Fibroblast of peridontal ligament (primary cell): ENCODE results near the gene ENTPD3.
"Not testable (repeated sequence)": the region's sequence is repeated elsewhere in the genome, so short reads cannot be mapped to it uniquely, and the experiment has no call there.

Experiments used
- DNase-seq: peaks from one replicate; pipeline ENCODE4 v3.0.0-alpha.2; 2010; ENCODE audit errors: extremely low read depth

ENTPD3 gene

GRCh38 chr3:40460481-40460880, 73.5 kb downstream of the ENTPD3 start:
- DNase-seq = not testable (repeated sequence)

DNA sequence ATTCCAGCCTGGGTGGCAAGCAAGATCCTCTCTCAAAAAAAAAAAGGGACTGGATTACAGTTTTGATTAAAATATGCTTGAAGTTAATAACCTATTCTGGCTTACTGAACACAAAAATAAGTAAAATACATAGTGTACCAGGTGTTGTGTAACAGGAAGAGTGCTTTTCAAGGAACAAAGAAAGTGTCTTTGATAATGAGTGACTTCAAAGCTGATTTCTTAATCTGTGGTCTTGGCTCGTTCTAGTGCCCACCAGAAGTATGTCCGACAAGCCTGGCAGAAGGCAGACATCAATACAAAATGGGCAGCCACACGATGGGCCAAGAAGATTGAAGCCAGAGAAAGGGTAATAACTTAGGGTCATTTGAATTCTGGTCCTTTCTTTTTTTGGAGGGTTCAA, 74.2 kb downstream of the ENTPD3 start:
- DNase-seq = no peak

GRCh38 chr3:40462838-40463237, 75.9 kb downstream of the ENTPD3 start:
- DNase-seq = not testable (repeated sequence)

DNA sequence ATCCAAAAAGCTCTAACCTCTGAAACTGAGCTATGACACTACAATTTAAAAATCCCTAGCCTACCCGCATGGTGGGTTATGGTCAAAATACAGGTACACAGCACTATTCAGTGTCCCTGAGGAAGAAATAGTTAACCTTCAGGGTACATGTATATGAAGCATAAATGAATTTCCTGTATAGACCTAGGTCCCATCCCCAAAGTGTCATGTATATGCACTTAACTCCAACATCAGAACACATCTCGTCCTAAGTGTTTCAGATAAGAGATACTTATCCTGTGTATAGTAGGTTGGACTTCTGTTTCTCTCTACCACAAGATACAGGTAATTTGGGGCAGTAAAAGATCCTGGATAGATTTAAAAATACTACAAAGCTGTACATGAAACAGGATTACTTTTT, 76.6 kb downstream of the ENTPD3 start:
- DNase-seq = no peak

GRCh38 chr3:40464339-40465110, 77.5 kb downstream of the ENTPD3 start:
- DNase-seq = no peak

- DNase-seq = no peak
Observed at GRCh38 chr3:40465111-40465407, 78.1 kb downstream of the ENTPD3 start.

GRCh38 chr3:40465456-40465855, 78.5 kb downstream of the ENTPD3 start:
- DNase-seq = no peak

- DNase-seq = no peak
Observed at GRCh38 chr3:40468018-40468417, 81.0 kb downstream of the ENTPD3 start.

DNA sequence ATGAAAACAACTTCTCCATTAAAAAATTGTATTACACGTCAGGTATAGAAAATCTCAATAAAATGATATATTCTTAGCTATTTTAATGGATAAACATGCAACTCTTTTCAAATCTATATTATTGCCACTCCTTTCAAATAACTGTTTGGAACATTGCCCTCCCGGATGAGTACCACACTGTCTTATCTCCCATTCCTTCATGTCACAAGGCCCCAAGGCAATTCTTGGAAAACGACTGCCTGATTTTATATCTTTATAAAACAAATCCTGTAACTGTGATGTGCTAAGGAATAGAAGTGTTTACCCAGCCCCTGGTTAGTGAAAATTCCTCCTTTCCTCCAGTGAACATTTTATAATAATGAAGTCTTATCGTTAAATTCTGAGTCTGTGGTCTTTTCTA, 83.7 kb downstream of the ENTPD3 start:
- DNase-seq = no peak

DNA sequence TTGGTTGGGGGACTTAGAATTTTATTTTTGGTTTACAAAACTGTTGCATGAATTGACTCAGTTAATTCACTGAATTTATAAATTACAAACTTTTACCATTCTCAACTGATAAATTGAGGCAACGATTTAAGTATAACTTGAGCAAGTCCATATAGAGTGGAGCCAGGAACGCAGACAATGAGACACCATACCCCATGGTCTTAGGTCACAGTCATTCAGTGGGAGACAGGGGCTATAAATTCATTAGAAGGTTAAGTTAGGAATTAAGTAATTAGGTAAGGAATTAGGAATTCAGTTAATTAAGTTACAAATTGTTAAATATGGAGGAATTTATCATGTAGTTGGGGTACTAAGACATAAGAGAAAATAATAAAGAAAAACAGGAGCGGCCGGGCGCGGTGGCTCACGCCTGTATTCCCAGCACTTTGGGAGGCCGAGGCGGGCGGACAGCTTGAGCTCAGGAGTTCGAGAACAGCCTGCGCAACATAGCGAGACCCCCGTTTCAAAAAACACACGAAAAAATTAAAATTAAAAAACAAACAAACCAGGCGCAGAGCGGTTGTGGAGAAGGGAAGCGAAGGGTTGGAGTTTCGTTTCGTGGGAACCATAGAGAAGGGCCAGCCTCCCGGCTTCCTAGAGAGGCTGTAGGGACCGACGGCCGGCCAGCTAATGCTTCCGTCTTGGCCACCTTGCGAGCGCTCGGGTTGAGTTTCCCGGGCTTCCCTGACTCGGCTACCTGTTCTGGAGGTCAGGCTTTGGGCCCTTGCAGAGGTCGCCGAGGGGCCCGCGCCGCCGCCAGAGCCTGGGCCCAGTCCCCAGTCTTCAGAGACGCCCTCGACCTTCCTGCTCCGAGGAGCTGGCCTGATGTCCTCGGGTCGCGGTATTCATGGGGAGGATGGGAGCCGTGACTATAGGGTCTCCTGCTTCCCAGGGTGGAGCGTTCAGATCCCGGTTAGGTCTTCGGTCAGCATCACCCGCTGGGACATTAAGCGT, 89.8 kb downstream of the ENTPD3 start, which contains the start of gene ZNF619:
Gene ZNF619 (plus strand): TSS at position 645 of the 993 bp plus-strand sequence. CDS start 858 bp downstream, outside the sequence.
- DNase-seq = peak; percentile 83

- no peak for DNase-seq
Observed at GRCh38 chr3:40477666-40478065, 90.7 kb downstream of the ENTPD3 start.
